CD14-positive monocyte (primary cell): ENCODE data around the gene PRKD1. TPM values are rescaled to one million over a fixed set of nuclear protein-coding genes. Genes with fewer than 3 reads are reported as not detected.
"Not testable (repeated sequence)": the region's sequence is repeated elsewhere in the genome, so short reads cannot be mapped to it uniquely, and the experiment has no call there.

Experiments used
- DNase-seq, 3 donors: peaks; one replicate each; pipeline ENCODE4 v3.0.0-alpha.2; 2011 to 2022
- H2AFZ ChIP-seq: 2 replicates; pipeline ENCODE4 v1.6.0; 2012; ENCODE audit warnings: mild to moderate bottlenecking, low read depth, low read length, inconsistent platforms; ENCODE audit not compliant: insufficient read depth, poor library complexity, severe bottlenecking
- H3K27ac ChIP-seq, 2 donors: 1 replicate in 1 of 2; 2 replicates in 1 of 2; pipeline ENCODE4 v1.5.1; 2012 to 2013; ENCODE audit warnings: low read length in 2 of 2, control low read depth in 1 of 2, inconsistent platforms in 1 of 2, low read depth in 1 of 2, mild to moderate bottlenecking in 1 of 2
- H3K27me3 ChIP-seq, 2 donors: one replicate each; pipeline versions ENCODE4 v1.6.0 to v1.6.1; 2011 to 2013; ENCODE audit warnings: low read length in 2 of 2; ENCODE audit not compliant: control insufficient read depth in 2 of 2, insufficient read depth in 2 of 2
- H3K36me3 ChIP-seq, 2 donors: replicated peaks in 1 of 2; 1 replicate in 1 of 2; 2 replicates in 1 of 2; pipeline versions ENCODE4 v1.5.1 to v1.6.1; 2012 to 2013; ENCODE audit warnings: low read length in 2 of 2, control low read depth in 1 of 2, inconsistent platforms in 1 of 2, mild to moderate bottlenecking in 1 of 2; ENCODE audit not compliant: insufficient read depth in 2 of 2, control insufficient read depth in 1 of 2
- H3K4me1 ChIP-seq, 2 donors: 1 replicate in 1 of 2; 2 replicates in 1 of 2; pipeline versions ENCODE4 v1.5.1 to v1.6.1; 2012 to 2013; ENCODE audit warnings: low read length in 2 of 2, control low read depth in 1 of 2, inconsistent platforms in 1 of 2, mild to moderate bottlenecking in 1 of 2, moderate library complexity in 1 of 2; ENCODE audit not compliant: insufficient read depth in 2 of 2, control insufficient read depth in 1 of 2
- H3K4me2 ChIP-seq: replicated peaks from 2 replicates; pipeline ENCODE3; 2012; ENCODE audit warnings: low read length, moderate library complexity, mild to moderate bottlenecking; ENCODE audit not compliant: poor library complexity, severe bottlenecking; ENCODE audit errors: extremely low read depth
- H3K4me3 ChIP-seq, 3 experiments: fragments of 200-600 bp in 1 of 3; sonication (generic) in 1 of 3; replicated peaks in 1 of 3; 1 replicate in 2 of 3; 2 replicates in 1 of 3; pipeline ENCODE4 v1.5.1; 2011 to 2013; ENCODE audit warnings: low read length in 3 of 3, mild to moderate bottlenecking in 3 of 3, control low read depth in 2 of 3, low read depth in 2 of 3, inconsistent platforms in 1 of 3, moderate library complexity in 1 of 3
- H3K79me2 ChIP-seq: 2 replicates; pipeline ENCODE4 v1.6.0; 2012; ENCODE audit warnings: mild to moderate bottlenecking, control low read depth, inconsistent platforms, low read length, moderate library complexity; ENCODE audit not compliant: insufficient read depth
- H3K9ac ChIP-seq: 2 replicates; pipeline ENCODE4 v1.6.0; 2017; ENCODE audit warnings: low read length, mild to moderate bottlenecking; ENCODE audit not compliant: insufficient read depth, poor library complexity, severe bottlenecking
- H3K9me3 ChIP-seq, 2 donors: replicated peaks in 1 of 2; 1 replicate in 1 of 2; 2 replicates in 1 of 2; pipeline versions ENCODE4 v1.5.1 to v1.6.1; 2012 to 2013; ENCODE audit warnings: low read length in 2 of 2, control low read depth in 1 of 2; ENCODE audit not compliant: control insufficient read depth in 1 of 2, insufficient read depth in 1 of 2
- H4K20me1 ChIP-seq: 2 replicates; pipeline ENCODE4 v1.6.0; 2012; ENCODE audit warnings: mild to moderate bottlenecking, low read length, control low read depth, moderate library complexity; ENCODE audit not compliant: insufficient read depth
- H3K27ac Mint-ChIP-seq, 7 donors: one replicate each; pipeline ENCODE4 v1.8.0; 2020; ENCODE audit warnings: mild to moderate bottlenecking in 7 of 7, mixed read lengths in 7 of 7, moderate library complexity in 6 of 7, inconsistent platforms in 2 of 7
- H3K27me3 Mint-ChIP-seq, 3 donors: one replicate each; pipeline ENCODE4 v1.8.0; 2021 to 2022; ENCODE audit warnings: low read depth in 3 of 3, mild to moderate bottlenecking in 3 of 3, mixed read lengths in 3 of 3, moderate library complexity in 3 of 3, inconsistent platforms in 1 of 3
- H3K36me3 Mint-ChIP-seq, 2 donors: one replicate each; pipeline ENCODE4 v1.8.0; 2020; ENCODE audit warnings: mixed read lengths in 2 of 2, inconsistent platforms in 1 of 2, mild to moderate bottlenecking in 1 of 2
- H3K4me1 Mint-ChIP-seq: one replicate; pipeline ENCODE4 v1.8.0; 2020; ENCODE audit warnings: mild to moderate bottlenecking, mixed read lengths
- H3K4me3 Mint-ChIP-seq, 2 donors: one replicate each; pipeline ENCODE4 v1.8.0; 2020; ENCODE audit warnings: mild to moderate bottlenecking in 2 of 2, mixed read lengths in 2 of 2, moderate library complexity in 1 of 2
- H3K9me3 Mint-ChIP-seq, 7 donors: one replicate each; pipeline ENCODE4 v1.8.0; 2020 to 2022; ENCODE audit warnings: mixed read lengths in 7 of 7, mild to moderate bottlenecking in 6 of 7, moderate library complexity in 6 of 7, inconsistent platforms in 2 of 7
- WGBS: methylation state at CpG from one replicate; pipeline ENCODE4 v1.1.5; 2013; ENCODE audit warnings: missing lambda C conversion rate; ENCODE audit not compliant: insufficient coverage; 5-methylcytosine and 5-hydroxymethylcytosine counted together
- intact Hi-C, 2 donors: fragments of 100-400 bp; cut with micrococcal nuclease; formaldehyde crosslinking; loops; one replicate each; pipeline versions ENCODE4 v1.15.0 to v1.15.1; 2023
- polyA plus RNA-seq, 3 donors: library from polyadenylated mRNA; depleted of rRNA in 1 of 3; unstranded in 2 of 3; stranded (reverse) in 1 of 3; fragments of 300-500 nt in 2 of 3; fragments of >200 nt in 1 of 3; fragmentation: Illumina TruSeq in 2 of 3; gene quantifications; 1 replicate in 2 of 3; 2 replicates in 1 of 3; pipeline ENCODE4 v1.2.3, GENCODE V29; 2012 to 2021
- TF ChIP-seq, protein P1 (sequence below): fragments of 200-600 bp; IDR thresholded peaks from one replicate; pipeline ENCODE4 v1.8.0; 2022; ENCODE audit warnings: antibody characterized with exemption, mild to moderate bottlenecking

PRKD1 gene
- polyA plus RNA-seq, 3 donors = not detected

DNA sequence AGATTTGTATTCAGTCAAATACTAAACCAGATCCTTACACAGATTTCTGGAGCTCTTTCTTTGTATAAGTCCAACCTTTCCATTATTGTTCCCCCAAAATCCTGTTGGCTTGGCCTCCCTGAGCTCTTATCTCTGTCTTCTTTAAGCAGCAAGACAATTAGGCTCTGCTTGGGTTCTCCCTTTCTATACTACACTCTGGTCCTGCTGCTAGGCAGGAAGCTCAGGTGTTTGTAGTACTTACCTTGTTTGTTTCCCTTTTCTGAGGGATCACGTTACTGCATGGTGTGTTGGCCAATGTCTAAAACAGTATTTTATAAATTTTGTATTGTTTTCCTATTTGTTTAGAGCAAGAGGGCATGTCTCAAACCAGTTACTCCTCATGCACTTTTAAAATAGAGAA is 192.9 kb downstream of the PRKD1 start:
- H3K27me3 Mint-ChIP-seq = peaks cover 0 to 2% (median 0%) of the 10 kb centered on the region in 3 donors
- Histone ChIP-seq H3K27ac (no peak overlapping the region), H3K9ac (no peak overlapping the region), H3K4me2 (no peak overlapping the region), H3K27me3 (no peaks in the 10 kb centered on the region), H3K9me3 (peaks cover 0 to 8% of the 10 kb centered on the region in 2 donors), H3K4me1 (no peaks in the 10 kb centered on the region), H2AFZ (no peak overlapping the region), H3K36me3 (no peaks in the 10 kb centered on the region), H3K4me3 (no peak overlapping the region), H3K79me2 (no peaks in the 10 kb centered on the region), H4K20me1 (no peaks in the 10 kb centered on the region)
- H3K9me3 Mint-ChIP-seq = peaks cover 0 to 9% (median 4%) of the 10 kb centered on the region in 7 donors
- no peaks in the 10 kb centered on the region for H3K36me3 Mint-ChIP-seq
- intact Hi-C loops = no loop called here
- H3K4me3 Mint-ChIP-seq = no peak overlapping the region
- TF ChIP-seq, protein P1, sequence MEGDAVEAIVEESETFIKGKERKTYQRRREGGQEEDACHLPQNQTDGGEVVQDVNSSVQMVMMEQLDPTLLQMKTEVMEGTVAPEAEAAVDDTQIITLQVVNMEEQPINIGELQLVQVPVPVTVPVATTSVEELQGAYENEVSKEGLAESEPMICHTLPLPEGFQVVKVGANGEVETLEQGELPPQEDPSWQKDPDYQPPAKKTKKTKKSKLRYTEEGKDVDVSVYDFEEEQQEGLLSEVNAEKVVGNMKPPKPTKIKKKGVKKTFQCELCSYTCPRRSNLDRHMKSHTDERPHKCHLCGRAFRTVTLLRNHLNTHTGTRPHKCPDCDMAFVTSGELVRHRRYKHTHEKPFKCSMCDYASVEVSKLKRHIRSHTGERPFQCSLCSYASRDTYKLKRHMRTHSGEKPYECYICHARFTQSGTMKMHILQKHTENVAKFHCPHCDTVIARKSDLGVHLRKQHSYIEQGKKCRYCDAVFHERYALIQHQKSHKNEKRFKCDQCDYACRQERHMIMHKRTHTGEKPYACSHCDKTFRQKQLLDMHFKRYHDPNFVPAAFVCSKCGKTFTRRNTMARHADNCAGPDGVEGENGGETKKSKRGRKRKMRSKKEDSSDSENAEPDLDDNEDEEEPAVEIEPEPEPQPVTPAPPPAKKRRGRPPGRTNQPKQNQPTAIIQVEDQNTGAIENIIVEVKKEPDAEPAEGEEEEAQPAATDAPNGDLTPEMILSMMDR = no peak
- WGBS = no CpG with 5 or more reads among the region's 1 CpG
- no peak for DNase-seq
- H3K27ac Mint-ChIP-seq = no peak overlapping the region
- no peaks in the 10 kb centered on the region for H3K4me1 Mint-ChIP-seq

GRCh38 chr14:29726560-29727331 is 200.9 kb downstream of the PRKD1 start:
- intact Hi-C loops, H3K27me3 ChIP-seq, H3K4me1 ChIP-seq, H2AFZ ChIP-seq, H3K79me2 ChIP-seq, H3K9me3 ChIP-seq, H3K4me3 ChIP-seq, H3K4me3 Mint-ChIP-seq, H3K9me3 Mint-ChIP-seq, DNase-seq, H3K27me3 Mint-ChIP-seq, H3K36me3 Mint-ChIP-seq, H3K4me1 Mint-ChIP-seq, H3K27ac Mint-ChIP-seq, H3K4me2 ChIP-seq, H4K20me1 ChIP-seq, H3K27ac ChIP-seq, H3K9ac ChIP-seq, H3K36me3 ChIP-seq: not testable (repeated sequence)
- no CpG with 5 or more reads among the region's 4 CpGs for WGBS
